HG02885 (cell line): ENCODE measurements around the gene CCHCR1.
"Not testable (repeated sequence)": the region's sequence is repeated elsewhere in the genome, so short reads cannot be mapped to it uniquely, and the experiment has no call there.

ENCODE experiments used
- ATAC-seq: cut with Tn5 transposase; IDR thresholded peaks from one replicate; pipeline ENCODE4 v1.9.1; 2021; ENCODE audit warnings: mild to moderate bottlenecking; ENCODE audit not compliant: unreplicated experiment, poor library complexity

CCHCR1 gene

DNA sequence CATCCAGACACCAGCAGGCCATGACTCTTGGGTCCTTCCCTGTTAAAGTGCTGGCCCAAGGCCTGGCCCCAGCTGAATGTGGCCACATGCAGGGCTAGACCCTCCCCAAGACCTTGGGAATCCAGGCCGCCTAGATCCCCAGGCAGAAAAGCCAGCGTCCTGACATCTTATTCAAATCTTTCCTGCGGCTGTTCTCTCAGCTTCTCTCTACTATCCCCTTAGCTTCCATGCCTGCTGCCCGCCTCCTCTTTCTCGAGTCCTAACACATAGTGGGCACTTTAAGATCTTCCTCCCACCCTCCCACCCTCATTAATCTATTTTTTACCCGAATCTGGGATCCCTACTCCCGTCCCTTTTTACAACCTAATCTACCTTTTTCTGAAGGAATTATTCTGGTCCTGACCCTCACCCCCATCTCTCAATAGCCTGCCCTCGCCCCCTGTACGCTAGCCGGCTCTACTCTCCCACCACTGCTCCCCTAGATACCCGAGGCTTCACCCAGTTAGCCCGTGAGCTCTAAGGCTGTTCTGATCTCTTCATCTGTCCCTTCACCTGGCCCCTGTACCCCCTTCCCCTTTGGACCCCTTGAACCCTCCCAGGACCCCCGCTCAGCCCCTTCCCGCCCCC is at the start of gene CCHCR1:
CCHCR1 (minus strand) TSS at position 290 of the 627 bp plus-strand sequence; CDS start at position 88, 202 bp downstream.
- ATAC-seq: no peak

GRCh38 chr6:31205638-31206037 is 48.0 kb upstream of the CCHCR1 start:
- no peak for ATAC-seq

- no peak for ATAC-seq
Observed at GRCh38 chr6:31204751-31205145, 47.1 kb upstream of the CCHCR1 start.

GRCh38 chr6:31203345-31203979 is 45.9 kb upstream of the CCHCR1 start:
- peak; percentile 58 for ATAC-seq

- no peak for ATAC-seq
Observed at GRCh38 chr6:31202259-31203166, 44.9 kb upstream of the CCHCR1 start.

GRCh38 chr6:31199105-31199452 is 41.5 kb upstream of the CCHCR1 start:
- ATAC-seq: not testable (repeated sequence)

DNA sequence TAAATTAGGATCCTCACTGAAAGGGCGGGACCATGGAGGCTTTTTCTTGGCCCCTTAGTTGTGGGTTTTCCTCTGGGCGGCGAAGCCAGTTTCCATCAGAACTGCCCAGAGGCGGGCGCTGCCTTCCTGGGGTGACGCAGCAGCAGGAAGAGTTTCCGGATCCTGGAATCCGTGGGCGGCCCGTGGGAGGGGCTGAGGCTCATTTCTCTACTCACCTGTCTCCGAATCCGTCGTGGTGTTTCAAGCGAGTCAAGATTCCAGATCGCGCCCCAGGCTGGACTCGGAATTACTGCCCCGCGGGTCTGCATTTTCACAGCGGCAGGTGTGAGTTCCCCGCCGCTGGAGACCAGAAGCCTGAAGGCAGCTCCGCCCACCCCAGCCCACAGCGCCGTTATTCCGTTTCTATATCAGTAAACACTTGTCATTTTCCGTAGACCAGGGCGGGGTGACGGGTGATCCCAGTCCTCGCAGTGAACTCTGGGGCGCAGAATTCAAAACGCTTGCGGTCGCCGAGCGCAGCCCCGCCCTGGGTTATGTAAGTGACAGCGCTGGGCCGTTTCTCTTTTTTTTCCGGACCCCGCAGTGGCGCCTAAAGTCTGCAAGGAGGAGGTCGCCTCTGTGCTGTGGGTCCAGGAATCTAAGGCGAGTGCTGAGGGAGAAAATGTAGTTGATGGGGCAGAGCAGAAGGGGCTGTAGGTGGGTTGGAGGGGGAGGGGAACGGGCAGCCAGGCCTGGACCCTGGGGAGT is 40.1 kb upstream of the CCHCR1 start:
- peak; percentile 67 for ATAC-seq

DNA sequence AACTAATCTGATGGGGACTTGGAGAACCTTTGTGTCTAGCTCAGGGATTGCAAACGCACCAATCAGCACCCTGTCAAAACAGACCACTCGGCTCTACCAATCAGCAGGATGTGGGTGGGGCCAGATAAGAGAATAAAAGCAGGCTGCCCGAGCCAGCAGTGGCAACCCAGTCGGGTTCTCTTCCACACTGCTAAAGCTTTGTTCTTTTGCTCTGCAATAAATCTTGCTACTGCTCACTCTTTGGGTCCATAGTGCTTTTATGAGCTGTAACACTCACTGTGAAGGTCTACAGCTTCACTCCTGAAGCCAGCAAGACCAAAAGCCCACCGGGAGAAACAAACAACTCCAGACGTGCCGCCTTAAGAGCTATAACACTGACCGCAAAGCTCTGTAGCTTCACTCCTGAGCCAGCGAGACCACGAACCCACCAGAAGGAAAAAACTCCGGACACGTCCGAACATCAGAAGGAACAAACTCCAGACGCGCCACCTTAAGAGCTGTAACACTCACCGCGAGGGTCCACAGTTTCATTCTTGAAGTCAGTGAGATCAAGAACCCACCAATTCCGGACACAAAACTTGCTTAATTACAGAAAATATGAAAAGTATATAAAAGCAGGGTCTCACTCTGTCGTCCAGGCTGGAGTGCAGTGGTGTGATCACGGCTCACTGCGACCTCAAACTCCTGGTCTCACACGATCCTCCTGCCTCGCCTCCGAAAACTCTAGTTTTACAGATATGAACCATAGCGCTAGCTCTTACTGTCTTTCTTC is 38.8 kb upstream of the CCHCR1 start:
- ATAC-seq: not testable (repeated sequence)

GRCh38 chr6:31195308-31195979 is 37.8 kb upstream of the CCHCR1 start:
- not testable (repeated sequence) for ATAC-seq

DNA sequence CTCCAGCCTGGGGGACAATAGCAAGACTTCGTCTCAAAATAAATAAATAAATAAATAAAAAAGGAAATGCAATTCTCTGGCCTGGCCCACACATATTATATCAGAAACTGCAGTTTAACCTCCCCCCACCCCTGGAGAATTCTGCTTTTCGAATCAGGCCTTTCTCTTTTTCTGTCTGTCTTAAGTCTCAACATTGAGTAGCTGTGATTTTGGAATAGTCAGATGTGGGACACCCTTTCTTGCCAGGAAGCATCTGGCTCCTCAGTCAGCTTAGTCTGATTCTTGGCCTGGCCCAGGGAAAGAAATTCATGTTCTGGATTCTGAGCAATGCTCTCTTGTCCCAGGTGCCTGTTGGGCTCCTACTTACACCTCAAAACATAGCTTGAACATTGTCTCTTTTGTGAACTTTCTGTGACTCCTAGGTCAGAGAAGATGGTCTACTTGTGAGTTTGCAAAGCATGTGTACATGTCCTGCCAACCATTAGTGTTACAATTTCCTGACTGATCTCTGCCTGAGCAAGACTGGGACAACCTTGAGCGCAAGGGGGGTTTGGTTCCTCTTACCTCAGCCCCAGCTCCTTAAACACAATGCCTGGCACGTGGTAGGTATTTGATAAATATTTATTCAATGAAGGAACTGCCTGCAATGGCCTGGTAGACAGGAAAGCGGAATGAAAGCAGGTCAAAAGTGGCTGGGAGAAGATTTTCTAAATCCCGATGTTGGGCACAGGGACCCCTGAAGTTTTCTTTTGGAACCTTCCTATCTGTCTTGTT is 36.6 kb upstream of the CCHCR1 start:
- ATAC-seq: no peak

- no peak for ATAC-seq
Observed at GRCh38 chr6:31193206-31193605, 35.6 kb upstream of the CCHCR1 start.

DNA sequence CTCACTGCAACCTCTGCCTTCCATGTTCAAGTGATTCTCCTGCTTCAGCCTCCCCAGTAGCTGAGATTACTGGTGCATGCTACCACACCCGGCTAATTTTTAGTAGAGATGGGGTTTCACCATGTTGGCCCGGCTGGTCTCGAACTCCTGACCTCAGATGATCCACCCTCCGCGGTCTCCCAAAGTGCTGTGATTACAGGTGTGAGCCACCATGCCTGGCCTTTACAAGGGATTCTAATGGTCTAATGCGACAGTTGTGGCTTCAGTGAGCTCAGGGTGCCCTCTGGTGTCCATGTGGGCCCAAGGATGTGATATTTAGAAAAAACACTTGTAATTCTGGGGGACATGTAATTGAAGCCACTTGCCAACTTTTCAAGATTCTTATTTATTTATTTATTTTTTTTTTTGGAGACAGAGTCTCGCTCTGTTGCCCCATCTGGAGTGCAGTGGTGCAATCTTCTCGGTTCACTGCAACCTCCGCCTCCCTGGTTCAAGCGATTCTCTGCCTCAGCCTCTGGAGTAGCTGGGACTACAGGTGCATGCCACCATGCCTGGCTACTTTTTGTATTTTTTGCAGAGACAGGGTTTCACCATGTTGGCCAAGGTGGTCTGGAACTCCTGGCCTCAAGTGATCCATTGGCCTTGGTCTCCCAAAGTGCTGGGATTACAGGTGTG is 35.0 kb upstream of the CCHCR1 start:
- ATAC-seq: not testable (repeated sequence)

DNA sequence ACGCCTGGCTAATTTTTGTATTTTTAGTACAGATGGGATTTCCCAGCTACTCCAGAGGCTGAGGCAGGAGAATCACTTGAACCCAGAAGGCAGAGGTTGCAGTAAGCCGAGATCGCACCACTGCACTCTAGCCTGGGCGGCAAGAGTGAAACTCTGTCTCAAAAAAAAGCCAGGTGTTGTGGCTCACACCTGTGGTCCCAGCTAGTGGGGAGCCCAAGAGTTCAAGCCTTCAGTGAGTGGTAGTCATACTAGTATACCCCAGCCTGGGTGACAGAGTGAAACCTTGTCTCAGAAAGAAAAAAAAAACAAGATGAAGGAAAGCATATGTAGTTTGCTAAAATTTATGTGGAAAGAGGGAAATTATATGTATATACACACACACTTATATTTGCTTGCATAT is 32.9 kb upstream of the CCHCR1 start:
- no peak for ATAC-seq

DNA sequence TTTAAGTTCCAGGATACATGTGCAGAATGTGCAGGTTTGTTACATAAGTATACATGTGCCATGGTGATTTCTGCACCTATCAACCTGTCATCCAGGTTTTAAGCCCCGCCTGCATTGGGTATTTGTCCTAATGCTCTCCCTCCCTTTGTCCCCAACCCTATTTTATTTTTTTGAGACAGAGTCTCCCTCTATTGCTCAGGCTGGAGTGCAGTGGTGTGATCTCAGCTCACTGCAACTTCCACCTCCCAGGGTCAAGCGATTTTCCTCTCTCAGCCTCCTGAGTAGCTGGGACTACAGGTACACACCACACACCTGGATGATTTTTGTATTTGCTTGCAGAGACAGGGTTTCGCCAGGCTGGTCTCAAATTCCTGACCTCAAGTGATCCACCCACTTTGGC is 31.6 kb upstream of the CCHCR1 start:
- ATAC-seq: not testable (repeated sequence)

GRCh38 chr6:31187780-31188194 is 30.2 kb upstream of the CCHCR1 start:
- no peak for ATAC-seq

DNA sequence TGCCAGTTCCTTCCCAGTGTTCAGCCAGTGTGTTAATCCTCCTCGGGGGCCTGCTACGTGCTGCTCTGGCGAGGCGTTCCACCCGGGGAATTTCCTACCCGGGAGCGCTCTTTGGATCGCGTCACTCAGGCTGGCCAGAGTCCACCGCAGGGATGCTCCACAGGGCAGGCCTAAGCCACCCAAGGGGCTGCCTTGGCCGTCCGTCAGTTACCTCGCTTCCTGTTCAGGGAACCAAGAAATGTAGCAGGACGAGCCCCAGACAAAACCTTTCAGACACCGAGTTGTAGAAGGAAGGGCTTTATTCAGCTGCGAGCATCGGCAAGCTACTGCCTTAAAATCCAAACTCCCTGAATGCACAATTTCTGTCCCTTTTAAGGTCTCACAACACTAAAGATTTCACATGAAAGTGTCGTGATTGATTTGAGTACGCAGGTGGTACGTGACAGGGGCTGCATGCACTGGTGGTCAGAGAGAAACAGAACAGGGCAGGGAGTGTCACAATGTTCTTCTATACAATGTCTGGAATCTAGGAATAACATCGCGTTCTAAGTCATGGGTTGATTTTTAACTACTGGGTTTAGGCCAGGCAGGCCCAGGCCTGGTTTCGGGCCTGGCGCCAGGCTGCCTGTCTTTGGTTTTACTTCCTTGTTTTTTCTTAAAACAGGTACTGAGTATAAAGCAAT is 28.6 kb upstream of the CCHCR1 start:
- ATAC-seq: no peak

- ATAC-seq: not testable (repeated sequence)
Observed at GRCh38 chr6:31185695-31186051, 28.1 kb upstream of the CCHCR1 start.
